ENCODE data around the gene MED25. TPM values are rescaled to one million over a fixed set of nuclear protein-coding genes. Genes with fewer than 3 reads are reported as not detected.

Gene MED25
- total and polyA plus RNA-seq, 2 experiments from 2014 or later, result 45.6 to 58.6 TPM

- TF ChIP-seq REST (IDR thresholded peaks at IDR 0.05; ENCODE audit: unreplicated experiment) (no peak), JUNB (IDR thresholded peaks at IDR 0.05; ENCODE audit: unreplicated experiment) (no peak), EZH2phosphoT487 (IDR thresholded peaks at IDR 0.05; ENCODE audit: unreplicated experiment) (no peak), ETS1 (IDR thresholded peaks at IDR 0.05) (no peak), CREB1 (CRISPR knock-in tag; IDR thresholded peaks at IDR 0.05; ENCODE audit: low read depth) (no peak), POLR2AphosphoS5 (IDR thresholded peaks at IDR 0.05; ENCODE audit: low read depth) (no peak), EZH2 (IDR thresholded peaks at IDR 0.05; ENCODE audit: low read depth, unreplicated experiment) (no peak)
- TF ChIP-seq, protein P1, sequence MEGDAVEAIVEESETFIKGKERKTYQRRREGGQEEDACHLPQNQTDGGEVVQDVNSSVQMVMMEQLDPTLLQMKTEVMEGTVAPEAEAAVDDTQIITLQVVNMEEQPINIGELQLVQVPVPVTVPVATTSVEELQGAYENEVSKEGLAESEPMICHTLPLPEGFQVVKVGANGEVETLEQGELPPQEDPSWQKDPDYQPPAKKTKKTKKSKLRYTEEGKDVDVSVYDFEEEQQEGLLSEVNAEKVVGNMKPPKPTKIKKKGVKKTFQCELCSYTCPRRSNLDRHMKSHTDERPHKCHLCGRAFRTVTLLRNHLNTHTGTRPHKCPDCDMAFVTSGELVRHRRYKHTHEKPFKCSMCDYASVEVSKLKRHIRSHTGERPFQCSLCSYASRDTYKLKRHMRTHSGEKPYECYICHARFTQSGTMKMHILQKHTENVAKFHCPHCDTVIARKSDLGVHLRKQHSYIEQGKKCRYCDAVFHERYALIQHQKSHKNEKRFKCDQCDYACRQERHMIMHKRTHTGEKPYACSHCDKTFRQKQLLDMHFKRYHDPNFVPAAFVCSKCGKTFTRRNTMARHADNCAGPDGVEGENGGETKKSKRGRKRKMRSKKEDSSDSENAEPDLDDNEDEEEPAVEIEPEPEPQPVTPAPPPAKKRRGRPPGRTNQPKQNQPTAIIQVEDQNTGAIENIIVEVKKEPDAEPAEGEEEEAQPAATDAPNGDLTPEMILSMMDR (conservative IDR thresholded peaks at IDR 0.05; ENCODE audit: low read depth in 2 of 2), result no peak
Observed at GRCh38 chr19:49811328-49811727, 6.8 kb upstream of the MED25 start (continued).

GRCh38 chr19:49812452-49812996 is 5.6 kb upstream of the MED25 start:
- Mint-ChIP-seq H3K9me3 (no peaks in the 10 kb centered on the region; the same call in 2 of the 3 replicates), H3K4me1 (peaks cover 25% of the 10 kb centered on the region), H3K27me3 (ENCODE audit: insufficient read depth, low read depth, poor library complexity) (peaks cover 28% of the 10 kb centered on the region), H3K4me3 (peak overlapping the region; percentile 92), H3K27ac (peak overlapping the region; percentile 99; the same call in 1 of the 2 replicates), H3K36me3 (ENCODE audit: low read depth) (peaks cover 9% of the 10 kb centered on the region; the same call in 2 of the 3 replicates)
- ATAC-seq (no peak), DNase-seq (ENCODE audit: low spot score) (no peak)
- peaks cover 13% of the 10 kb centered on the region; the same call in 1 of the 2 replicates for H3K4me1 ChIP-seq (ENCODE audit: insufficient read depth)
- H3K79me2 ChIP-seq (replicated peaks; ENCODE audit: insufficient read depth), result no peaks in the 10 kb centered on the region
- no peaks in the 10 kb centered on the region for H3K9me2 ChIP-seq (ENCODE audit: insufficient read depth)
- H3K4me3 ChIP-seq, result peak overlapping the region; percentile 52
- H3K36me3 ChIP-seq (ENCODE audit: insufficient read depth), result no peaks in the 10 kb centered on the region; the same call in 1 of the 2 replicates
- TF ChIP-seq EZH2 (IDR thresholded peaks at IDR 0.05; ENCODE audit: low read depth, unreplicated experiment) (no peak), JUNB (IDR thresholded peaks at IDR 0.05; ENCODE audit: unreplicated experiment) (no peak)
- TF ChIP-seq, protein P1 (conservative IDR thresholded peaks at IDR 0.05; ENCODE audit: low read depth in 2 of 2), result no peak
- H3F3A ChIP-seq (replicated peaks; ENCODE audit: low read depth), result peaks cover 13% of the 10 kb centered on the region
- no peak overlapping the region for H3K27ac ChIP-seq (ENCODE audit: low read depth)
- H3K4me2 ChIP-seq, result peak overlapping the region; percentile 50
- H2AFZ ChIP-seq, result peak overlapping the region; percentile 0; the same call in 1 of the 2 replicates
- no peaks in the 10 kb centered on the region for H3K27me3 ChIP-seq (ENCODE audit: insufficient read depth)
- no peaks in the 10 kb centered on the region for H4K20me1 ChIP-seq (replicated peaks; ENCODE audit: insufficient read depth)

Data from GM23338 (cell line).